Activated CD4-positive, alpha-beta T cell treated with anti-CD3 and anti-CD28 coated beads for 4 hours (primary cell): Measurements from ENCODE around the gene DUSP22.

Source experiments
- DNase-seq, 2 donors: peaks; one replicate each; pipeline ENCODE4 v3.0.0-alpha.2; 2020

DUSP22 gene

GRCh38 chr6:381742-382461 is 89.6 kb downstream of the DUSP22 start:
- no peak for DNase-seq

GRCh38 chr6:382883-383810 is 90.9 kb downstream of the DUSP22 start:
- DNase-seq: no peak

- no peak for DNase-seq
These were observed 91.6 kb downstream of the DUSP22 start for GRCh38 chr6:383856-384255.

- DNase-seq: no peak
These were observed 92.6 kb downstream of the DUSP22 start for GRCh38 chr6:384898-385297.

GRCh38 chr6:385614-386013 is 93.3 kb downstream of the DUSP22 start:
- no peak for DNase-seq

GRCh38 chr6:386688-387266 is 94.5 kb downstream of the DUSP22 start:
- no peak for DNase-seq

- DNase-seq: no peak
These were observed 95.0 kb downstream of the DUSP22 start for GRCh38 chr6:387293-387741.

GRCh38 chr6:388202-388903 is 96.1 kb downstream of the DUSP22 start:
- no peak for DNase-seq

GRCh38 chr6:389143-389542 is 96.9 kb downstream of the DUSP22 start:
- no peak for DNase-seq

- peak; percentile 29 to 46 for DNase-seq
These were observed 97.3 kb downstream of the DUSP22 start for GRCh38 chr6:389622-390021.

- DNase-seq: peak; percentile 41 to 46
These were observed 98.7 kb downstream of the DUSP22 start for GRCh38 chr6:390914-391558.

GRCh38 chr6:391559-392440 is 99.5 kb downstream of the DUSP22 start, which contains the start of gene IRF4:
Gene IRF4, plus strand, starts transcription at chr6:391752. Its CDS starts 1,401 bp downstream, at chr6:393153.
- peak; percentile 81 to 85 for DNase-seq

- peak; percentile 49 to 50 for DNase-seq
These were observed 100.4 kb downstream of the DUSP22 start for GRCh38 chr6:392441-393390.

- peak; percentile 58 to 59 for DNase-seq
These were observed 101.3 kb downstream of the DUSP22 start for GRCh38 chr6:393391-394221.

GRCh38 chr6:394641-395289 is 102.5 kb downstream of the DUSP22 start:
- DNase-seq: peak in 1 of 2 donors; percentile 26

- peak in 1 of 2 donors; percentile 16 for DNase-seq
These were observed 103.3 kb downstream of the DUSP22 start for GRCh38 chr6:395432-396125.

GRCh38 chr6:396126-396520 is 103.8 kb downstream of the DUSP22 start:
- no peak for DNase-seq

- peak in 1 of 2 donors; percentile 24 for DNase-seq
These were observed 104.8 kb downstream of the DUSP22 start for GRCh38 chr6:397056-397455.
